ENCODE results near the gene FAM90A1.
"Not testable (repeated sequence)": the region's sequence is repeated elsewhere in the genome, so short reads cannot be mapped to it uniquely, and the experiment has no call there.

FAM90A1 gene

DNA sequence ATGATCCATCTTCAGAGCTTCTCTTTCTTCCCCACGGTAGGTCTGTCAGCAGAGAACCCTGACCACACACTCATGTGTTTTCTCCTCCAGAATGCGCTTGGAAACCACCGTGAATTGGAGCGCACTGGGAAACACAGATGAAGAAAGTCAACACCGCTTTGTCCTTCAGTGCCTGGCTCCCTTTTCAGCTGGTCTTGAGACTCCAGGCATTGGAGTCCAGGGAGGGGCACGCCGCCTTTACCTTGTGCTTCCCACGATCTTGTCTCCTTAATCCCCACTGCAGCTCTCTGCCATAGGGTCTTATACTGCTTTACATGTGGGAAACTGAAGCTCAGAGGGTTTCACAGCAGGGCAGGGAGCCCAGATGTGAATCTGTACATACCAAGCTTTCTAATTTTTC, 1.1 kb downstream of the FAM90A1 start:
- H3K27me3 ChIP-seq (replicated peaks; ENCODE audit: insufficient read depth, low read length), result no peaks in the 10 kb centered on the region
- H3K36me3 ChIP-seq (replicated peaks; ENCODE audit: insufficient read depth, low read length), result no peaks in the 10 kb centered on the region
- H3K9me3 ChIP-seq (replicated peaks; ENCODE audit: insufficient read depth, low read length), result no peaks in the 10 kb centered on the region
- no peaks in the 10 kb centered on the region for H3K4me1 ChIP-seq (ENCODE audit: low read length)
- no peaks in the 10 kb centered on the region for H3F3A ChIP-seq (ENCODE audit: insufficient read depth, low read length)
- no peak for DNase-seq
- H4K20me1 ChIP-seq (ENCODE audit: insufficient read depth, low read length), result no peaks in the 10 kb centered on the region
- no peak overlapping the region for H3K9ac ChIP-seq (ENCODE audit: low read length)
- no peaks in the 10 kb centered on the region for H3K9me2 ChIP-seq (replicated peaks; ENCODE audit: insufficient read depth, low read length)
- TF ChIP-seq EZH2 (optimal IDR thresholded peaks at IDR 0.05; ENCODE audit: low read depth, low read length), result no peak
- no peak for TF ChIP-seq EZH2phosphoT487 (IDR thresholded peaks at IDR 0.05; ENCODE audit: low read length)
- TF ChIP-seq, protein P1, sequence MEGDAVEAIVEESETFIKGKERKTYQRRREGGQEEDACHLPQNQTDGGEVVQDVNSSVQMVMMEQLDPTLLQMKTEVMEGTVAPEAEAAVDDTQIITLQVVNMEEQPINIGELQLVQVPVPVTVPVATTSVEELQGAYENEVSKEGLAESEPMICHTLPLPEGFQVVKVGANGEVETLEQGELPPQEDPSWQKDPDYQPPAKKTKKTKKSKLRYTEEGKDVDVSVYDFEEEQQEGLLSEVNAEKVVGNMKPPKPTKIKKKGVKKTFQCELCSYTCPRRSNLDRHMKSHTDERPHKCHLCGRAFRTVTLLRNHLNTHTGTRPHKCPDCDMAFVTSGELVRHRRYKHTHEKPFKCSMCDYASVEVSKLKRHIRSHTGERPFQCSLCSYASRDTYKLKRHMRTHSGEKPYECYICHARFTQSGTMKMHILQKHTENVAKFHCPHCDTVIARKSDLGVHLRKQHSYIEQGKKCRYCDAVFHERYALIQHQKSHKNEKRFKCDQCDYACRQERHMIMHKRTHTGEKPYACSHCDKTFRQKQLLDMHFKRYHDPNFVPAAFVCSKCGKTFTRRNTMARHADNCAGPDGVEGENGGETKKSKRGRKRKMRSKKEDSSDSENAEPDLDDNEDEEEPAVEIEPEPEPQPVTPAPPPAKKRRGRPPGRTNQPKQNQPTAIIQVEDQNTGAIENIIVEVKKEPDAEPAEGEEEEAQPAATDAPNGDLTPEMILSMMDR (IDR thresholded peaks at IDR 0.05; ENCODE audit: low read length), result no peak
- no peak overlapping the region for H3K4me2 ChIP-seq (ENCODE audit: low read depth, low read length)
- H3K27ac ChIP-seq (ENCODE audit: low read length), result no peak overlapping the region
- no peak overlapping the region for H2AFZ ChIP-seq (ENCODE audit: low read length)
- H3K79me2 ChIP-seq (ENCODE audit: low read length), result no peaks in the 10 kb centered on the region
- no peak overlapping the region for H3K4me3 ChIP-seq (ENCODE audit: low read length)

DNA sequence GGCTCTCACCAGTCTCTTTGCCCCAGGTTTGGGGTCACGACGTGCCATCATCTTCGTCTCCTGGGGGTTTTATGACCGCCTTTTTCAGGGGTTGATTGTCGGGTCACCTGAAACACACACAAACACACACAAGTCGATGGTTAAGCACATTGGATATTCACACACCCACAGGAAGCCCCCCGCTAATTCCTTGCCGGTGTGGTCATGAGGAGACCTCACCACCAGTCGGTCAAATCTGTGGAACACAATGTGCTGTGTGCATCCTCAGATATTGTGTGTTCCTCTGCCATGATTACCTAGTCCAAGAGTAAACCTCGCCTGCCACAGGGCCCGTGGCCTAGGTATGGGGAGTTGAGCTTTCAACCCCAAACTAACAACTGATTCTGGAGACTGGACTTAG, 2.6 kb downstream of the FAM90A1 start:
- not testable (repeated sequence) for H3K79me2 ChIP-seq (ENCODE audit: low read length); H3K4me3 ChIP-seq (ENCODE audit: low read length); H2AFZ ChIP-seq (ENCODE audit: low read length); H3K9ac ChIP-seq (ENCODE audit: low read length); H3K4me1 ChIP-seq (ENCODE audit: low read length); H3K9me3 ChIP-seq (replicated peaks; ENCODE audit: insufficient read depth, low read length); H4K20me1 ChIP-seq (ENCODE audit: insufficient read depth, low read length); DNase-seq; H3K27me3 ChIP-seq (replicated peaks; ENCODE audit: insufficient read depth, low read length); H3K27ac ChIP-seq (ENCODE audit: low read length); H3F3A ChIP-seq (ENCODE audit: insufficient read depth, low read length); H3K36me3 ChIP-seq (replicated peaks; ENCODE audit: insufficient read depth, low read length); H3K9me2 ChIP-seq (replicated peaks; ENCODE audit: insufficient read depth, low read length); H3K4me2 ChIP-seq (ENCODE audit: low read depth, low read length)

DNA sequence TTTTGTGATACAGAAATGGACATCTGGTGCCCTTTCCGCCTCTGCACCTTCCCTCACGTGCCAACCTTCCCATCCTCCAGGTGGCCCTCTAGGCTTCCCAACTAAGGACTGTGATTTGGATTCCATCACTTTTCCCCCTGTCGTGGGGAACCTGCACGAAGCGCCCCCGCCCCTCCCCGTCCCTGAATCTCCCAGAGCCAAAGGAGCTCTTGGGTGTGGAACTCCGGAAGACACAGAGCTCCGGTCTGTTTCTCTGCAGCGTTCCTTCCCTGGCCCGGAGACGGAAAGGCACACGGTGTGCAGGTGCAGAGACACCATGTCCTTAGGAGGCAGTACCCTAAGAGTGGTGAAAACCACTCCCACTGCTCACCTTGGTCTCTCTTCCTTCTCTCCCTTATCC, 3.8 kb downstream of the FAM90A1 start:
- not testable (repeated sequence) for H3K79me2 ChIP-seq (ENCODE audit: low read length)

GRCh38 chr12:8222303-8222702, 5.1 kb downstream of the FAM90A1 start:
- not testable (repeated sequence) for H3F3A ChIP-seq (ENCODE audit: insufficient read depth, low read length); H3K4me3 ChIP-seq (ENCODE audit: low read length); H4K20me1 ChIP-seq (ENCODE audit: insufficient read depth, low read length); H3K79me2 ChIP-seq (ENCODE audit: low read length); DNase-seq; H3K4me1 ChIP-seq (ENCODE audit: low read length); H2AFZ ChIP-seq (ENCODE audit: low read length); H3K36me3 ChIP-seq (replicated peaks; ENCODE audit: insufficient read depth, low read length); H3K27ac ChIP-seq (ENCODE audit: low read length); H3K9ac ChIP-seq (ENCODE audit: low read length); H3K4me2 ChIP-seq (ENCODE audit: low read depth, low read length); H3K27me3 ChIP-seq (replicated peaks; ENCODE audit: insufficient read depth, low read length); H3K9me2 ChIP-seq (replicated peaks; ENCODE audit: insufficient read depth, low read length); H3K9me3 ChIP-seq (replicated peaks; ENCODE audit: insufficient read depth, low read length)

More for the DNA sequence above, 3.8 kb downstream of the FAM90A1 start:
- not testable (repeated sequence) for H3K27me3 ChIP-seq (replicated peaks; ENCODE audit: insufficient read depth, low read length); H3K27ac ChIP-seq (ENCODE audit: low read length); H3K4me1 ChIP-seq (ENCODE audit: low read length); H3F3A ChIP-seq (ENCODE audit: insufficient read depth, low read length); H4K20me1 ChIP-seq (ENCODE audit: insufficient read depth, low read length); H3K4me2 ChIP-seq (ENCODE audit: low read depth, low read length); DNase-seq; H3K9me3 ChIP-seq (replicated peaks; ENCODE audit: insufficient read depth, low read length); H3K4me3 ChIP-seq (ENCODE audit: low read length); H3K9me2 ChIP-seq (replicated peaks; ENCODE audit: insufficient read depth, low read length); H2AFZ ChIP-seq (ENCODE audit: low read length); H3K36me3 ChIP-seq (replicated peaks; ENCODE audit: insufficient read depth, low read length); H3K9ac ChIP-seq (ENCODE audit: low read length)

GRCh38 chr12:8221844-8222243, 5.6 kb downstream of the FAM90A1 start:
- H3K9ac ChIP-seq (ENCODE audit: low read length); H3K27ac ChIP-seq (ENCODE audit: low read length); H3K79me2 ChIP-seq (ENCODE audit: low read length); H3K27me3 ChIP-seq (replicated peaks; ENCODE audit: insufficient read depth, low read length); H3K4me3 ChIP-seq (ENCODE audit: low read length); H3F3A ChIP-seq (ENCODE audit: insufficient read depth, low read length); H3K4me2 ChIP-seq (ENCODE audit: low read depth, low read length); H3K4me1 ChIP-seq (ENCODE audit: low read length); H3K9me2 ChIP-seq (replicated peaks; ENCODE audit: insufficient read depth, low read length); H2AFZ ChIP-seq (ENCODE audit: low read length); DNase-seq; H3K9me3 ChIP-seq (replicated peaks; ENCODE audit: insufficient read depth, low read length); H3K36me3 ChIP-seq (replicated peaks; ENCODE audit: insufficient read depth, low read length); H4K20me1 ChIP-seq (ENCODE audit: insufficient read depth, low read length): not testable (repeated sequence)

DNA sequence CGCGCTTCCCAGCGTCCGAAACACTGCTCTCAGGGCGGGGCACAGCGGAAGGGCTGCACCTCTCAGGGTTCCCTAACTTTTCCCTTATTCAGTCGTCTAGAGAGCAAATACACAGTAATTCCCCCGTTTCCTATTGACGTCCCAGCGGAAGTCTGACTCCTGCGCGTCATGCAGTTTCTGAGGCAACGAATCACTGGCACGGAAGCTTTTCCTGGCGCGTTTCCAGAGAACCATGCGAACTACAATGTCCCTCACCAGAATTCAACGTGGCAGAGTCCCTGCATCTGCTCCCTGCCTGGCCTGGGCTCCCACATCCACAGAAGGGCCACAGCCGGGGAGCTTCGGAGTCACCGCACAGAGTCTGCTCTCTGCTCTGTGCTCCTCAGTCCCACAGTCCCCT, 6.0 kb downstream of the FAM90A1 start:
- not testable (repeated sequence) for H3F3A ChIP-seq (ENCODE audit: insufficient read depth, low read length); H3K9ac ChIP-seq (ENCODE audit: low read length); H3K27ac ChIP-seq (ENCODE audit: low read length)

GRCh38 chr12:8218711-8219382, 8.6 kb downstream of the FAM90A1 start:
- H3K27ac ChIP-seq (ENCODE audit: low read length); DNase-seq: not testable (repeated sequence)

More for the DNA sequence above, 6.0 kb downstream of the FAM90A1 start:
- not testable (repeated sequence) for H3K9me3 ChIP-seq (replicated peaks; ENCODE audit: insufficient read depth, low read length); H3K9me2 ChIP-seq (replicated peaks; ENCODE audit: insufficient read depth, low read length); H4K20me1 ChIP-seq (ENCODE audit: insufficient read depth, low read length); H2AFZ ChIP-seq (ENCODE audit: low read length); H3K36me3 ChIP-seq (replicated peaks; ENCODE audit: insufficient read depth, low read length); H3K4me1 ChIP-seq (ENCODE audit: low read length); H3K79me2 ChIP-seq (ENCODE audit: low read length); H3K27me3 ChIP-seq (replicated peaks; ENCODE audit: insufficient read depth, low read length); H3K4me3 ChIP-seq (ENCODE audit: low read length); H3K4me2 ChIP-seq (ENCODE audit: low read depth, low read length); DNase-seq

More at GRCh38 chr12:8218711-8219382, 8.6 kb downstream of the FAM90A1 start:
- H2AFZ ChIP-seq (ENCODE audit: low read length); H4K20me1 ChIP-seq (ENCODE audit: insufficient read depth, low read length); H3K9ac ChIP-seq (ENCODE audit: low read length); H3K4me2 ChIP-seq (ENCODE audit: low read depth, low read length); H3K4me3 ChIP-seq (ENCODE audit: low read length); H3F3A ChIP-seq (ENCODE audit: insufficient read depth, low read length); H3K9me3 ChIP-seq (replicated peaks; ENCODE audit: insufficient read depth, low read length); H3K9me2 ChIP-seq (replicated peaks; ENCODE audit: insufficient read depth, low read length); H3K79me2 ChIP-seq (ENCODE audit: low read length); H3K27me3 ChIP-seq (replicated peaks; ENCODE audit: insufficient read depth, low read length); H3K4me1 ChIP-seq (ENCODE audit: low read length); H3K36me3 ChIP-seq (replicated peaks; ENCODE audit: insufficient read depth, low read length): not testable (repeated sequence)
